ENCODE measurements around the gene ACYP1. TPM values are rescaled to one million over a fixed set of nuclear protein-coding genes. Genes with fewer than 3 reads are reported as not detected.
A peak's percentile ranks its signal among the peaks of the same experiment; 100 is the strongest.

ACYP1 gene
- total and polyA plus RNA-seq, 2 of the 13 experiments (the other 11 are each of a cell fraction or from before 2014, with no cell fraction given), result 9.7 to 22.4 TPM

DNA sequence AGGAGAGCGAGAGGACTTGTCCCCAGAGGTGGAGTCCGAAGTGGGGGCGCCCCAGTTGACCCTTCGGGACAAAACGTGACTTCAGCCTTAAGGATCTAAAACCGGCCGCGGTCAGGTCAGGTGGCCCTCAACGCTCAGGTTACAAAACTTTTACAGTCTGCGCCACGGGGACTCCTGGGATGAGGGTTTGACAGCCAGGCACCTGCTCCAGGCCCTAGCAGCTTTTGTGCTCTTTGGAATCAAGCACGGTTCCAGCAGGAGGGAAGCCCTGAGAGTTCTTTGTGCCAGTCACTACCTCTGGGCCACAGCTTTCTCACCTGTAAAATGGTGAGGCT is 6.0 kb upstream of the ACYP1 start:
- H3K79me2 ChIP-seq (ENCODE audit: insufficient read depth, low read length), result peaks cover 16% of the 10 kb centered on the region
- intact Hi-C loops (cut with micrococcal nuclease; ENCODE audit: unreplicated experiment), result loop anchor here (10.0 kb wide), 1 partner anchor 65 kb away; the partner anchor contains the start of gene EIF2B2
- no peaks in the 10 kb centered on the region for H4K20me1 ChIP-seq (ENCODE audit: insufficient read depth, low read length)
- FAIRE-seq (no peak), ATAC-seq (peak; percentile 79), DNase-seq (ENCODE audit: low spot score) (peak; percentile 47)
- POLR2A ChIA-PET, result interaction anchor here (0.6 to 2.3 kb wide), 25 partner anchors 8 to 1218 kb away, joined by 3 to 14 read pairs (median 4); partner anchors contain the start of genes EIF2B2, MLH3, NEK9 and PGF
- no peaks in the 10 kb centered on the region for H3K36me3 ChIP-seq (replicated peaks in 1 of 2; ENCODE audit: control insufficient read depth in 1 of 2, insufficient read depth in 2 of 2, low read length in 2 of 2)
- H3K27ac ChIP-seq (ENCODE audit: extremely low read length, insufficient read depth, low read length), result peak overlapping the region; percentile 95
- no peaks in the 10 kb centered on the region for H3K9me3 ChIP-seq (ENCODE audit: low read length)
- CTCF ChIA-PET (ENCODE audit: low intra/inter-chr PET ratio, low total read pairs), result no interaction called here
- H3K4me2 ChIP-seq (ENCODE audit: low read depth, low read length), result peak overlapping the region; percentile 98
- peaks cover 43% of the 10 kb centered on the region for H3K4me1 ChIP-seq (ENCODE audit: insufficient read depth, low read length)
- H3K27me3 ChIP-seq (ENCODE audit: control insufficient read depth in 1 of 2, insufficient read depth in 2 of 2, low read length in 2 of 2), result no peaks in the 10 kb centered on the region
- peak overlapping the region; percentile 89 for H3K9ac ChIP-seq (ENCODE audit: insufficient read depth, low read depth, low read length)
- in situ Hi-C loops (cut with HindIII; ENCODE audit: extremely low pct_ligation_motif_present, low pct_unique_long_range_greater_than_20kb), result no loop called here
- H3K4me3 ChIP-seq (replicated peaks in 1 of 3; ENCODE audit: insufficient read depth in 1 of 3, low read depth in 2 of 3, low read length in 3 of 3), result peak overlapping the region; percentile 67 to 80 (median 68)
- H2AFZ ChIP-seq (ENCODE audit: low read length), result peak overlapping the region; percentile 30
- WGBS (ENCODE audit: low lambda C conversion rate), result 4% methylated on average over 5 of the region's 12 CpGs
- BruUV-seq (replicated peaks), result no TSS peak
- TF ChIP-seq ZNF138 (CRISPR knock-in tag; IDR thresholded peaks at IDR 0.05; ENCODE audit: low read depth) (no peak), ZNF256 (CRISPR knock-in tag; conservative IDR thresholded peaks at IDR 0.05) (0 out of 2 replicates have a peak, but pooled peaks have one; percentile 14), SIN3A (IDR thresholded peaks at IDR 0.05; ENCODE audit: borderline replicate concordance, low read depth, low read length) (peak; percentile 70; the same call in 1 of the 2 replicates), HHEX (CRISPR knock-in tag; IDR thresholded peaks at IDR 0.05) (no peak), ZNF556 (CRISPR knock-in tag; IDR thresholded peaks at IDR 0.05; ENCODE audit: borderline replicate concordance) (no peak), ZEB1 (IDR thresholded peaks at IDR 0.05; ENCODE audit: insufficient replicate concordance, low read depth) (peak; percentile 81), ZNF607 (CRISPR knock-in tag; IDR thresholded peaks at IDR 0.05; ENCODE audit: borderline replicate concordance) (no peak), SNAPC2 (CRISPR knock-in tag; IDR thresholded peaks at IDR 0.05) (no peak), IRF2 (CRISPR knock-in tag; IDR thresholded peaks at IDR 0.05) (peak; percentile 8; the same call in 1 of the 2 replicates), NFRKB (IDR thresholded peaks at IDR 0.05) (no peak), ETV6 (CRISPR knock-in tag; conservative IDR thresholded peaks at IDR 0.05) (0 out of 2 replicates have a peak, but pooled peaks have one; percentile 5), ARID4A (CRISPR knock-in tag; IDR thresholded peaks at IDR 0.05; ENCODE audit: borderline replicate concordance) (peak; percentile 47; the same call in 1 of the 2 replicates), SIX4 (CRISPR knock-in tag; IDR thresholded peaks at IDR 0.05) (0 out of 2 replicates have a peak, but pooled peaks have one; percentile 12), ARNT (IDR thresholded peaks at IDR 0.05) (no peak), ARNT2 (CRISPR knock-in tag; IDR thresholded peaks at IDR 0.05; ENCODE audit: low read depth) (no peak), TBX2 (CRISPR knock-in tag; IDR thresholded peaks at IDR 0.05; ENCODE audit: borderline replicate concordance) (no peak; the same call in 1 of the 2 replicates), ZNF549 (CRISPR knock-in tag; IDR thresholded peaks at IDR 0.05) (no peak), PLRG1 (conservative IDR thresholded peaks at IDR 0.05) (no peak), TGIF2 (CRISPR knock-in tag; IDR thresholded peaks at IDR 0.05) (peak; percentile 86; the same call in 1 of the 2 replicates), ZFP36L1 (CRISPR knock-in tag; IDR thresholded peaks at IDR 0.05) (0 out of 2 replicates have a peak, but pooled peaks have one; percentile 15), SIX1 (CRISPR knock-in tag; IDR thresholded peaks at IDR 0.05; ENCODE audit: borderline replicate concordance) (peak; percentile 15; the same call in 1 of the 2 replicates)
- TF ChIP-seq, protein P1, sequence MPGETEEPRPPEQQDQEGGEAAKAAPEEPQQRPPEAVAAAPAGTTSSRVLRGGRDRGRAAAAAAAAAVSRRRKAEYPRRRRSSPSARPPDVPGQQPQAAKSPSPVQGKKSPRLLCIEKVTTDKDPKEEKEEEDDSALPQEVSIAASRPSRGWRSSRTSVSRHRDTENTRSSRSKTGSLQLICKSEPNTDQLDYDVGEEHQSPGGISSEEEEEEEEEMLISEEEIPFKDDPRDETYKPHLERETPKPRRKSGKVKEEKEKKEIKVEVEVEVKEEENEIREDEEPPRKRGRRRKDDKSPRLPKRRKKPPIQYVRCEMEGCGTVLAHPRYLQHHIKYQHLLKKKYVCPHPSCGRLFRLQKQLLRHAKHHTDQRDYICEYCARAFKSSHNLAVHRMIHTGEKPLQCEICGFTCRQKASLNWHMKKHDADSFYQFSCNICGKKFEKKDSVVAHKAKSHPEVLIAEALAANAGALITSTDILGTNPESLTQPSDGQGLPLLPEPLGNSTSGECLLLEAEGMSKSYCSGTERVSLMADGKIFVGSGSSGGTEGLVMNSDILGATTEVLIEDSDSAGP (CRISPR knock-in tag; IDR thresholded peaks at IDR 0.05; ENCODE audit: borderline replicate concordance), result peak; percentile 71; the same call in 1 of the 2 replicates

All from HepG2 (cell line).